HG02763 (cell line): Measurements from ENCODE around the gene LBR.

ENCODE experiments used
- ATAC-seq: cut with Tn5 transposase; IDR thresholded peaks from one replicate; pipeline ENCODE4 v1.9.1; 2021; ENCODE audit warnings: mild to moderate bottlenecking, moderate library complexity; ENCODE audit not compliant: unreplicated experiment

The LBR gene

DNA sequence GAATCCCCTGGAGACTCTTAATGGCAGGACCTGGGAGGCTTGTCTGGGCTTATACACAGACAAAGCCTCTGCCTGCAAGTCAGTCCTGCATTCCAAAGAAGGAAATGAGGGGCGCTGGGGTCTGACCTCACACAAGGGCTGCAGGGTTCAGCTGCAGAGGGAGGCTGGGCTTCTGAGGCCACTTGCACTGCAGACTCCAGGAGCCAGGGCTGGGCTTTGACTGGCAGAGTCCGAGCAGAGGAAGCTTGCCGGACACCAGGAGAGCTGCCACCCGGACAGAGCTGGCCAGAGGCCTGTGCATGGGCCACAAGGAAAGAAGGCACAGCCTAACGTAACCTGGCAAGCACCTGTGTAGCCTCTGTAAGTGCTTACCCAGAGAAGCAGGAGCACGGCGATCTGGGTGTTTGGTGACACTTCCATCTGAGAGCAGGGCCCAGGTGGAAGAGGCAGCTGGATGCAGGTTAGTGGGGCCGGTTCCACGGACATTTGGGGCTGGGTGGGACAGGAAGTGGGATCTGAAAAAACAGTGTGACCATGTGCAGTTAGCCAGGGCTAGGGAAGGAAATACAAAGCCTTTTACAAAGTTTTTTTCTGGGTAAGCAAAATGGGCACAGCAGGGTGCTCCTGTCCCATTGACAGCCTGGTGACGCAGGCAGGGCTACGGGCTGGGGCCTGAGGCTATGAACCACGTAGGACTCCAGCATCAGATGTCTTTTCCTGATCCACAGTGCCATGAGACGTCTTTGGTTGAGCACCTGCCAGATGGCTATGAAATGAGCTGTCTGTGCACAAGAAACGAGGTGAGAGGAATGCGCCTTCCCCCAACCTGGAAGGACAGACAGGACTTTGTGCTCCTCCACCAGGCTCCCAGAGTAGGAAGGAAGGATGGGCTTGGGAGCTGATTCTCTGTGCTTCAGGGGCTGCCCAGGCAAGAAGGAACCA is 37.3 kb upstream of the LBR start:
- no peak for ATAC-seq

DNA sequence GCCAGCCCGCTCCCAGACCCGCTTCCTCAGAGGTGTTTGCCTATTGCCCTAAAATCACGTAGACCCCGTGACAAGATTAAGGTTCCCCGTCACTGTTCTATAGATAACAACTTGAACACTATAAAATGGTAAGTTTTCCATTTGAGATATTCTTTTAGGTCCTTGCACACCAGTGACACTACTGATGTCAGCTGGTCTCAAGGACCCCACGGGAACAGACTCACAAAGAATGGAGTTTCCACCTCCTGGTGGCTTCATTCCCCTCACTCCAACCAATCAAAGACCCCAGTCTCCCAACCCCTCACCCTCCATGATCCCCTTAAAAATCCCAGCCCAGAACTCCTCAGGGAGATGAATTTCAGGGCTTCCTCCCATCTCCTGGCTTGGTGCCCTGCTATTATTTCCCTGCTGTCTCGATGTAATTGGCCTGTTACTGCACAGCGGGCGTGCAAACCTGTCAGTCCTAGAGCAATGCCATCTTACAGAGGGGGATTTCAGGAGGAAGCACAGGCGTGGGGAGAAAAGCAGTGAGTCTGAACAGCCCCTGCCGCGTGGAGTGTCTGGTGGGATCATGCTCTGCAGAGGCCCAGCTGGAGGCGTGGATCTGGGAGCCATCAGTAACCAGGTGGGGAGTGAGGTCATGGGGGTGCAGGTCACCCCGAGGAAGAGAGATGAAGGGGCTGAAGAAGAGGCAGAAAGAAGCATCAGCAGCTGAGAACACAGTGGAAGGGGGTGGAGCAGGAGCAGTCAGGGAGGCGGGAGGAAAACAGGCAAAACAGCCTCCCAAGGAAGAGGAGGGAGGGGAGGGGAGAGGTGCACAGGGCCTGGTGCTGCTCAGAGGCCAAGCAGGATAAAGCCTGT is 35.1 kb upstream of the LBR start:
- no peak for ATAC-seq

DNA sequence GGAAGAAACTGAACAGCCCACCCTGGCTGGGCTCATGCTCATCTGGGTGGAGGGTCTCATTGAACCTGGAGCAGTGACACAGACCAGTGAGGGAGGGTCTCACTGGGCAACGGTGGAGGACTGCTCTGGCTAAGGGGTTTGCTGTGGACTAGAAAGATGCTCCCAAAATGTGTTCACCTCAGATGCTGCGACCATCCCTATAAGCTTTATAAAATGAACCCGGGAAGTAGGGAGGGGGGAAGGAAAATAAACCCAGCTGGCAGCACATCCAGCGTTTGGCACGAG is 34.5 kb upstream of the LBR start:
- ATAC-seq = no peak

DNA sequence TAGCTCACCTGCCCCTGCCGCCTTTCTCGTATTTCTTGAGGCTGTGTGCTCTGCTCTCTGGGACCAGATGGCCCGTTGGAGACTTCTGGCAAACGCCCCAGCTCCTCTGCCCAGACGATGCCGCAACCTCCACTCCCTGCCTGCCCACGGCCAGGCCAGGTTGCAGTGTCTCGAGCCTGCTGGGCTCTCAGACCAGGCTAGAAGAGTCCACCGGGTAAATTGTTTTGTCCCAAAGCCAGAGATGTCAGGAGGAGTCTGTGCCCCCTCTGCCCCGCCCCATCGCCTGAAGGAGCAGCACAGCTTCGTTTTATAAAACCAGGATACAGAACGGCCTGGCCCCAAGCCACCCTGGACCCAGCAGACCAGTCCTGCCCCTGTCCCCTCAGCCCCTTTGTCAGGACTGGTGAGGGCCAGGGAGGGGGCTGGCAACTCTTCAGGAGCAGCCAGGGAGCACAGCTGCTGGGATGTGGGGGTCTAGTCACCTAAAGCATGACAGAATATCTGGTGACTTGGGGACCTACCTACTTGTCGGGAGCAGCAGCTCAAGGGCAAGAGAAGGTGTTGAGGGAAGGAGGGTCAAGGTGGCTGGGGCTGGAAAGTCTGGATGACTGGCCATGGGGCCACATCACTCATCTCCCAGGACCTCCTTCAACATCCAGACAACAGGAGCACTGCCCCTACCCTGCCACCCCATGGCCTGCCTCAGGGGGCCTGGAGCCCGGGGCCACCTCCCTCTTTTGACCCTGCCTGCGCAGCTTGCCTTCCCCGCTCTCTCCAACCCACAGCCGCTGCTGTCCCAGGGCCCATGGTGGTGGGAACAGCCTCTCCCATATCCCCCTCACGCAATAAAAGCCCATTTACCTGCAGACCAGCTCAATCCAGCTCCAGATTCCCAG is 33.9 kb upstream of the LBR start:
- ATAC-seq = no peak

DNA sequence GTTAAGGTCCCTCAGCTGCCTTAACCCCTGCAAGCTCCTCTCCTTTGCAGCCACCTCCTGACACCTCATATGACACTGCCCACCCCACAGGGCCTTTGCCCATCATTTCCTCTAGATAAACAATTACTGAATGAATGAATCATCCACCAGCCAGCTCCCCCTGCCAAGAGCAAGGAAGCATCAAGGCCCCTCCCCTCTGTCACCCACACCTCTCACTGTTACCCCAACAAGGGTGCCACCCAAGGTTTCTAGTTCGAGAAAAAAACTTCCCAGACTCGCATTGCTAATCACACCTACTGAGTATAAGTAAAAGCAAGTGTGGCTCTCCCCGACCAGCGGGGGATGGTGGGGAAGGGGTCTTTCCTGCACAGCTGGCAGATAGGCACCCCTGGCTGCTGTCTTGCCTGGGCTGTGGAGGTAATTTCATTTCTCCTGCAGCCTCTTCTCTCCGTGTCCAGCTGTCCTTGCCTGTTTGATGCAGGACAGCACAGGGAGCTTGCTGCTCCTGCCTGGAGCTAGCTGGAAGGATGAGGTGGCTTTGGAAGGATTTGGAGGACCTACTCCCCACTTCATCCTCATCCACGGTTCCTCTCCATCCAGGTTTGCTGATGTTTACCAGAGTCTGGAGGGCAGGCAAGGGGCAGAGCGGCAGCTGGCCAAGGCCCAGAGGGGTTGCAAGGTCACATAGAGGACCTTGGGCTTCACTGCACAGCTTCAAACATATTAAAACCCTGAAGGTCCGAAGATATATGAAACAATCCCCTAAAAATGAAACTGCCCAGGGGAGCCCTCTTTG is 33.1 kb upstream of the LBR start:
- no peak for ATAC-seq

DNA sequence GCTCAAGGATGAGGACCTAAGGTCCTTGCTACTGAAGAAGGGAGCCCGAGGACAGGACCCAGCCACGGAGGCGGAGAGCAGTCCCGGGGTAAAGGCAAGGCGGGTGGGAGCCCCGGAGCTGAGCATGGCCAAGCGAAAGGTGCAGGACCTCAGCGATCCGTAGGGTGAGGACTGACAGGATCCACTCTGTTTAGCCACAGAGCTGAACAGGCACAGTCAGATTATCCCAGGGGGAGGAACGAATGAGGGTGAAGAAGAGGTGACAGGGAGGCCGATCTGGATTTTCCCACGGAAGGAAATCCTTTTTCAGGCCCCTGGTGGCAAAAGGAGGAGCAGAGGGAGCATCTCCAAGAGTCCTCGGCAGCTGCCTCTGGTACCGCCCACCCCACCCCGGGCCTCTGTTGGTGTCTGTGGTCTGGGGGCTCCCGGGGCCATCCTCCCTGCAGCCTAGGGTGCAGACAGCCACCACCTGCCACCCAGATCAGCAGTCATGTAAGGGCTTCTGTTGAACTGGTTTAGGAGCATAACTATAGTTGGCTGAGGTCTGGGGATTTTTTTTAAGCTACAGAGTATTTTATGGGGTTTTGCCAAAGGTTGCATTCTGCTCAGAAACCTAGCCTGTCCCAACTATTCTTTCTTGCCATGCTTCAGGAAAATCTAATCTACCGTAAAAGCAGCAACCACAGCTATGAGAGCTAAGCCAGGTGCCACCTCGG is 32.3 kb upstream of the LBR start:
- ATAC-seq = no peak

DNA sequence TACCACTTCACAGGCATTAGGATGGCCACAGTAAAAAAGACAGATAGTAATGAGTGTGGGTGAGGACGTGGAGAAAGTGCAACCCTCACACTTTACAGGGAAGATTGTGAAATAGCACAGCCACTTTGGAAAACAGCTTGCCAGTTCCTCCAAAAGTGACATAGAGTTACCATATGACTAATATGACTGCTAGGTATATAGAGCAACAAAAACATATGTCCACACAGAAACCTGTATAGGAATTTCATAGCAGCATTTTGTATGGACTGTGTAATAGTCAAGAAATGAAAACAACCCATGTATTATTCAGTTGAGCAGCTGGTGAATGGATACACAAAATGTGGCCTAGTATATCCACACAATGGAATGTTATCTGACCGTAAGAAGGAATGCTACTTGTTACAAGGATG is 30.4 kb upstream of the LBR start:
- no peak for ATAC-seq

DNA sequence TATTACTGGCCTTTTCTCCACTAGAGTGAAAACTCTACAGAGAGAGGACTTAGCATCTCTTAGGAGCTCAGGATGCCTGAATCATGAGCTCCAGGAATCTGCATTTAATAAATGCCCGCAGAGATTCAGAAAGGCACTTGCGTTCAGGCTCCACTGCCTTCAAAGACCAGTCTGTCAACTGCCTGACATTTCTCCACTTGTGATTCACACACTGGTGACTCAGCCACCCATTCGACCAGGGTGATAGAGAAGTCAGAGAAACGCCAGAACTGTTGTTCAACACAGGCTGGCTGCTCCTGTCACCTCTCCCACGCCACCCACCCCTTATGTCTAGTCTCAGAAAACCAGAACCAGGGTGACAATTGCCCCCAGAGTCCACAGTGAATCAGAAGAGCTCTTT is 26.9 kb upstream of the LBR start:
- no peak for ATAC-seq

DNA sequence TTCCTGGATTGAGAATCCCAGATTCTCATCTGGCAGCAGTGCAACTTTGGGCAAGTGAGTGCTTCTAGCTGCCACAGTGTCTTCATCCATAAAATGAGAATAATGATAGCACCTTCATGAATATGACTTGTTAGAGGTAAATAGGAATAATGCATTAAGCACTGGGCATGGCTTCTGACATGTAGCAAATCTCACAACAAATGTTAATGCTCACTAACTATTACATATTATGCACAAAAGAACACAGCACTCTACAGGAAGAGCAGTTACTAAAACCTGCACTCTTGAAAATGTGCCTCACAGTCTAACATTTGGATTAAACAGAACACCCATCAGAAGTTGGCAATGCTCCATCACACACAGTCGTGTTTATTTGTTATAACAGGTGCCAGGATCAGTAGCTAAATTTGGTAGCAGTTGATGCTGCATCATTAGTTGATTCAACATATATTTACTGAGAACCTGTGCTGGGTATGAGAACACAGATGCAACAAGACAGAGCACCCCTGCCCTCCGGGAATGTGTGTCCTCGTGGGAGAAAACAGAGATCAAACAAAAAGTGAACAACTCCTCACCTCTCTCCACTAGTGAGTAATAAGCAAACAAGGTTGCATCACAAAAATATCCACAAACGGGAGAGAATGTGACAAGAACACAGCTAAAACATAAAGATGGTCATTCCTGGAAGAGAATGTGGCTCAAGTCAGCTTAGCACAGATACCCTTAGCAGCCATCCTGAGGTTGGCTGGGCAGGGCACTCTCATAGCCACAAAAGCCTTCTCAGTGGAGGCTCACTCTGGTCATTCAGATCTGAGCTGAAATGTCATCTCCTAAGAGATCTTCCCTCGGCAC is 26.2 kb upstream of the LBR start:
- ATAC-seq = no peak

DNA sequence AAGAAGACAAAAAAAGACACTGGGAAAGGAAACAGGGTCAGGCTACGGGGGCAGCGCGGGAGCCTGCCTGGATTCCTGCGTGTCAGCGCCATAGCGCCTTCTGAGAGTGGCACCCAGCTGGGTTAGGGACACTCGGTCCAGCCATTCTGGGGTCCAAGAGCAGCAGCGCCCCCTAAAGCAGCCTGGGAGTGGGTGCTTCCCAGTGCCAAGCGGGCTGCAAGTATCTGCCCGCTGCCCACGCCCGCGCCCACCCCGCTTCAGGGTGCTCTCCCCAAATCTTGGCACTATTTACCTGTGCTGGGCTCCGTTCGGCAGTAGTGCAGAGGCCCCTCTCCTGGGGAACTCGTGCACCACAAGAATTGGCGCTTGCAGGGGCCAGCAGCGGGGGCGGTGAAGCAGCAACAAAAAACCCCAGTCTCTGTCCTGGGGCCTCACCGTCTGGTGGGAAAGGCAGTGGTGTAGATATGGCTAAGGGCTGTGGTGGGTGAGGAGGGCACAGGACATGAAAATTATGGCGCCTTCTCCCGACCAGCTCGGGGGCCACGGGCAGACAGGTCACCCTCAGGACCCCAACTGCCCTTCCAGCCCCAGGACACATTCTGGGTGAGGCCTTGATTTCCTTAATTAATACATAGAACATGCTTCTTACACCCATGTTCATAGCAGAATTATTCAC is 24.1 kb upstream of the LBR start:
- no peak for ATAC-seq

DNA sequence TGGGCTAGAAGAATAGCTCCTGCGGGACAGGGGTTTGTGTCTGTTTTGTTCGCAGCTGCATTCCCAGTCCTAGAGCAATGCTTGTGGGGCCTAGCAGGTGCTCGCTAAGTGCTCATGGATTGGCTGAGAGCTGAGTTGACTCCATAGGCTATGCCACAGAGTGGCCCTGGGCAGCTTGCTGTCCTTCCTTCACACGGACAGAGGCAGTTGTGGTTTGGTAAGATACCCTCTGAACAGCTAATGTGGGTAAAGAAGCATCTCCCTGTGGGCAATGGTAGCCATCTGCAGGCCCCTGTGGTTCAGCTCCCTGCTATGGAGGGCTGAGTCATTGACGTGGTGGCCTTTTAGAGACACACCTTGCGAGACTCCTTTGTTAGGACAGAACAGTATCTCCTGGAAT is 23.5 kb upstream of the LBR start:
- ATAC-seq = no peak

DNA sequence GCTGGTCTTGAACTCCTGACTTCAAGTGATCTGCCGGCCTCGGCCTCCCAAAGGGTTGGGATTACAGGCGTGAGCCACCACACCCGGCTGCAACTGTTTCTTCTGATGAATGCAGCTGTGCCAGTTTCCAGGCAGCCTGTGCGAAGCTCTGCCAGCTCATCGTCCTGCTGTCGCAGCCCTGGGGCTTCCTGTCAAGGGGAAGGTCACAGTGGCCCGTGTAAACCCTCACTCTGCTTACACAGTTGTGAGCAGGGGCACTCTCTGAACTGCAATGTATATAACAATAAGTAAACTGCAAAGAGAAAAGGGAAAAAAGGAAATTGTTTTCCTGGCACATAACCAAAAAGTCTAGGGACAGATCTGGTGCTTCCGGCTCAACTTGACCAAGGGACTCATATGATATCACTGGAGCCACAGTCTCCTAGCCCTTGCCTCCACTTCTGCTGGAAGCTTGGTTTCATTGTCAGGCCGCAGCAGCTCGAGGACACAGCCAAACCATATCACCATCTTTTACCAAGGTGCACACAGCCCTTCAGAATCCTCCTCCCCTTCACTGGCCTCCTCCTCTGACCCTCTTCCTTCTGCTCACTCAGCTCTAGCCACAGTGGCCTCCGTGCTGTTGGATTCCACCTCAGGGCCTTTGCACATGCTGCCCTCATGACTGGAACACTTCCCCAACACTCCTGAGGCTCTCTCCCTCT is 22.8 kb upstream of the LBR start:
- no peak for ATAC-seq

DNA sequence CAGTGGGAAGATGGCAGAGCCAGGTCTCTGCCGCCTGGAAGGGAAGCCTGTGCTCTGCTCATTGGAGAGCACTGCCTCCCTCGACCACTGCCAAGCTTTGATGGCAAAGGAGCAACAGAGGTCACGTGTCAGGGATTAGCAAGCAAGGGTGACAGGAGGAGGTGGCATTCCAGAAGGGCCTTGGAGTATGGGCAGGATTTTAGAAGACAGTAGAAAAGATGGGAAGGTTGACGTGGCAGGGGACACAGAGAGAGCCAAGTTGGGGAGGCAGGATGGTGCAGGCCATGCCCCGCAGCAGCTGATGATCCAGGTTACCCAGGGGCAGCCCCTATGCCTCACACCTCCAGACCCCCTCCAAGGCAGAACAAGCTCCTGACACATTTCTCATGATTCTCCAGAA is 21.9 kb upstream of the LBR start:
- no peak for ATAC-seq

DNA sequence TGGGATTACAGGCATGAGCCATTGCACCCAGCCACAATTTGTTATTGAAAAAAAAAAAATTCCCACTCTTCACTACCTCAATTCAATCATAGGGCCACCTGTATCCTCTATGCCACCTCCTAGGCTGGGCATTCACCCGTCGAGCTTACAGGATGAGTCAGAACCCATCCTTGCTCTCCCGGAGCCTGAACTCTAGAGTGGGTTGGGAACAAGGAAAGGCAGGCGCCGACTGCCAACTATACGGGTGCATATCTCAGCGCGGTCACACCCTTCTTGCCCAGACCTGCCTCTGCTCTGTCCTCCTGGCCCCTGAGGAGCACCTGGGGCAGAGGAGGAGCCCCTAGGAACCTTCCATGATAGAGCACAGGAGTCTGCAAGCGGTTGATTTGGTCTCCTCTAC is 21.4 kb upstream of the LBR start:
- ATAC-seq = no peak

DNA sequence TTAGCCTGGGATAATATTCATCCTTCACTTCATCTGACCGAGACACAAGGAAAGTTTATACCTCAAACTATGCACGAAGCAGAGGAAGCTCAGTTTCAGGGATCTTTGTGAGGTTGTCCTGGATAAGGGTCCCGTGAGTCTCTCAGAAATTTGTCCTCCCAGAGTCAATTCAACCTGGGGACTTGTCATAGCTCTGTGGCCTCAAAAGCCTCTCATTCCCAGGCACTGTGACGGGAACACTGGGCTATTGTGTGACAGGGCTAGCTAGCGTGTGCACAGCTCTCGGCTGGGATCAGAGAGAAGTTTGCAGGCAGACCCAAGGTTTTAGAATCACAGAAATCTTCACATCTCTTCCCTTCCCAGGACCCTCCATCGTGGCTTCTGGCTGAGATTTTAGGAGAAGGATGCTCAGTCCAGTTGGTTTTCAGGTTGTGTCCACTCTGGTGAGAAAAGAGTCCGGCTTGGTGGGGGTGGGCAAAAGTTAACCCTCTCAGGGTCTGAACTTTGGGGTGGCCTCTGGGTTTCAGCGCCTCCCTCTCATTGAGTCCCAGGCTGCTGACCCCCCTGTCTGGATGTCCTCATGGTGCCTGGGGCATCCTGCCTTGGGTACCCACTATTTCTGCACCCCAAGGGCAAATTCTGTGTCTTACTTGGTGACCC is 20.4 kb upstream of the LBR start:
- no peak for ATAC-seq

DNA sequence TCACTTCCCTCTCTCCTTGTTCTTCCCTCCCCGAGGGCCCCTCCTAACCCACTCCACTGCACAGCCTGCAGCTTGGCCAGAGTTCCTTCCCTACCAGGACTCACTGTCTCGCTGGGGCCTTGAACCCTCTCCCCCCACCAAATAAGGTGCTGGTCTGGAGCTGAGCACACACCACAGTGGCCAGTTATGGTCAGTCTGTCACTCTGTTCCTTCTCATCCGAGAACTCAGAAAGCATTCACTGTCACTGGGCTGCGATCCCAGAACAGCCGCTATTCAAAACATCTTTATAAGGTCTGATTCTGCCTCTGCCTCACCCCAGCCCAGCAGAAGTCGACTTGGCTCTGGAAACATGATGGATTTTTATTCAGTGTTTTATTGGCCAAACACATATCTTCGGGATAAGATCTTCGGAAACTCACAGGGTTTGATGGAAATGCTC is 19.8 kb upstream of the LBR start:
- no peak for ATAC-seq

DNA sequence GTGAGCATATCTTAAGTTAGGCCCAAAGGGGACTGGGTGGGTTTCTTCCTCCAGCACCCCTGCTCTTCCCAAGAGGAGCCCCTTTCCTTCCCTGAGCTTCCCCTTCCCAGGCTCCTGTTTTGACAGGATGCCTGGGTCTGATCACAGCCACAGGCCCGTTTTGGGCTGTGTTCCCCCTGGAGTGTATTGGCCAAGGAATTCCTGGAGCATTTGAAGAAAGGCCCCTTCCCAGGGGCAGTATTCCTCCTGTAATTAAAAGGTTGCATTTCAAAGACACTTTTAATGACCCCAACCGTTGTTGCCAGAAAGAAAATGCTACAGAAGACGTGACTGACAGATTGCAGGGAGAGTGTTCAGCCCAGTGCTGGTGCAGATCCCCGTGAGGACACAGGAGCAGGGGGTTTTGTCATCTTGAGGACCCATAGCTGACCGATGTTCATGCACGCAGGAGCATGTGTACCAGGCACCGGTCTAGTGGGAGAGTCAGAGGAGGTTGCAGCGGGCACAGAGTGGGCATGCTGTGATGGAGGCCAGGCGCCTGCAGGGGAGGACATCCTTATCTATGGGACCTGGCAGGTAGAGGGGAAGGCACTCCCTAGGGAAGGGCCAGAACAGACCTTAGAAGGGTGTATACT is 19.3 kb upstream of the LBR start:
- ATAC-seq = no peak
